NCI-H187 (cell line): ENCODE measurements around the gene FAM177B.

ENCODE experiments used
- DNase-seq, 2 experiments: peaks; one replicate each; lab custom pipeline; 2025; lab: John Stamatoyannopoulos, UW

Gene FAM177B

GRCh38 chr1:222786121-222786520 lies 49.1 kb downstream of the FAM177B start:
- DNase-seq, result no peak

GRCh38 chr1:222787729-222788128 lies 50.7 kb downstream of the FAM177B start:
- DNase-seq, result no peak

GRCh38 chr1:222788402-222789156 lies 51.6 kb downstream of the FAM177B start:
- DNase-seq, result no peak

- no peak for DNase-seq
Measured at GRCh38 chr1:222790115-222790514, 53.1 kb downstream of the FAM177B start.

GRCh38 chr1:222790520-222790919 lies 53.5 kb downstream of the FAM177B start:
- DNase-seq, result no peak

- no peak for DNase-seq
Measured at GRCh38 chr1:222791006-222791710, 54.2 kb downstream of the FAM177B start.

GRCh38 chr1:222792744-222793143 lies 55.7 kb downstream of the FAM177B start:
- no peak for DNase-seq

GRCh38 chr1:222794656-222795474 lies 57.9 kb downstream of the FAM177B start:
- no peak for DNase-seq

GRCh38 chr1:222798116-222798515 lies 61.1 kb downstream of the FAM177B start:
- no peak for DNase-seq

GRCh38 chr1:222798975-222799374 lies 62.0 kb downstream of the FAM177B start:
- DNase-seq, result no peak
